B cell (primary cell): ENCODE measurements around the gene HOXD12. TPM values are rescaled to one million over a fixed set of nuclear protein-coding genes. Genes with fewer than 3 reads are reported as not detected.
A peak's percentile ranks its signal among the peaks of the same experiment; 100 is the strongest.

Source experiments
- ATAC-seq: fragments of 200-7000 bp; cut with Tn5 transposase; one replicate; pipeline ENCODE4 v1.10.0; 2021; ENCODE audit warnings: low read depth, mild to moderate bottlenecking, moderate number of reproducible peaks, moderate library complexity
- CTCF ChIA-PET: fragments of 350-600 bp; sonication (Branson Sonifier 250); formaldehyde crosslinking; loops from one replicate; lab custom pipeline; 2021; ENCODE audit warnings: antibody characterized with exemption, inconsistent platforms; lab: Charles Lee
- POLR2A ChIA-PET: fragments of 350-600 bp; sonication (Branson Sonifier 250); formaldehyde crosslinking; loops from one replicate; lab custom pipeline; 2021; ENCODE audit warnings: antibody characterized with exemption; lab: Charles Lee
- DNase-seq: peaks from one replicate; pipeline ENCODE4 v3.0.0; 2013
- H2AFZ ChIP-seq: 2 replicates; pipeline ENCODE4 v1.6.1; 2012; ENCODE audit warnings: mild to moderate bottlenecking, low read depth, low read length; ENCODE audit not compliant: insufficient read depth, poor library complexity, severe bottlenecking
- H3K27ac ChIP-seq, 2 donors: 1 replicate in 1 of 2; 2 replicates in 1 of 2; pipeline ENCODE4 v1.5.1; 2012 to 2013; ENCODE audit warnings: low read length in 2 of 2, mild to moderate bottlenecking in 2 of 2, moderate library complexity in 1 of 2
- H3K27me3 ChIP-seq, 4 experiments: fragments of 200-600 bp in 1 of 4; sonication (generic) in 1 of 4; replicated peaks in 1 of 4; 1 replicate in 2 of 4; 2 replicates in 2 of 4; pipeline versions ENCODE4 v1.6.1 to v1.7.0; 2013 to 2016; ENCODE audit warnings: low read length in 3 of 4, mild to moderate bottlenecking in 2 of 4, mixed read lengths in 1 of 4, moderate library complexity in 1 of 4; ENCODE audit not compliant: insufficient read depth in 4 of 4, control insufficient read depth in 3 of 4; ENCODE audit errors: control extremely low read depth in 1 of 4
- H3K36me3 ChIP-seq, 2 experiments: replicated peaks in 1 of 2; 1 replicate in 1 of 2; 2 replicates in 1 of 2; pipeline versions ENCODE4 v1.6.1 to v1.7.1; 2013; ENCODE audit warnings: low read length in 1 of 2; ENCODE audit not compliant: insufficient read depth in 2 of 2, control insufficient read depth in 1 of 2; ENCODE audit errors: control extremely low read depth in 1 of 2, extremely low read depth in 1 of 2
- H3K4me1 ChIP-seq, 2 donors: fragments of 200-600 bp in 1 of 2; sonication (generic) in 1 of 2; 1 replicate in 1 of 2; 2 replicates in 1 of 2; pipeline versions ENCODE4 v1.5.1 to v1.6.1; 2013 to 2017; ENCODE audit warnings: low read length in 2 of 2; ENCODE audit not compliant: control insufficient read depth in 2 of 2, insufficient read depth in 2 of 2
- H3K4me2 ChIP-seq: replicated peaks from 2 replicates; pipeline ENCODE3; 2012; ENCODE audit warnings: mild to moderate bottlenecking, low read depth, low read length; ENCODE audit not compliant: poor library complexity, severe bottlenecking
- H3K4me3 ChIP-seq, 5 experiments: fragments of 200-600 bp in 1 of 5; sonication (generic) in 1 of 5; 1 replicate in 3 of 5; 2 replicates in 2 of 5; pipeline versions ENCODE4 v1.5.1 to v1.7.0; 2011 to 2016; ENCODE audit warnings: low read length in 4 of 5, mild to moderate bottlenecking in 4 of 5, low read depth in 2 of 5, control low read depth in 1 of 5, moderate library complexity in 1 of 5; ENCODE audit not compliant: insufficient read depth in 1 of 5; ENCODE audit errors: control extremely low read depth in 1 of 5, extremely low read depth in 1 of 5
- H3K79me2 ChIP-seq: fragments of 200-600 bp; sonication (generic); one replicate; pipeline ENCODE4 v1.6.0; 2016; ENCODE audit warnings: low read length; ENCODE audit not compliant: control insufficient read depth, insufficient read depth
- H3K9ac ChIP-seq: fragments of 200-600 bp; sonication (generic); 2 replicates; pipeline ENCODE4 v1.6.1; 2017; ENCODE audit warnings: mild to moderate bottlenecking, low read length, moderate library complexity
- H3K9me3 ChIP-seq, 3 donors: one replicate each; pipeline versions ENCODE4 v1.6.1 to v1.7.1; 2013; ENCODE audit warnings: low read length in 2 of 3; ENCODE audit not compliant: control insufficient read depth in 2 of 3, insufficient read depth in 1 of 3; ENCODE audit errors: control extremely low read depth in 1 of 3
- H4K20me1 ChIP-seq: 2 replicates; pipeline ENCODE4 v1.6.0; 2012; ENCODE audit warnings: mild to moderate bottlenecking, low read length; ENCODE audit not compliant: insufficient read depth, control insufficient read depth, poor library complexity, severe bottlenecking
- H3K27ac Mint-ChIP-seq: one replicate; pipeline ENCODE4 v1.8.0; 2021; ENCODE audit warnings: mixed read lengths
- H3K27me3 Mint-ChIP-seq: one replicate; pipeline ENCODE4 v1.8.0; 2021; ENCODE audit warnings: mixed read lengths
- H3K4me1 Mint-ChIP-seq: one replicate; pipeline ENCODE4 v1.8.0; 2021; ENCODE audit warnings: mixed read lengths
- H3K4me3 Mint-ChIP-seq: one replicate; pipeline ENCODE4 v1.8.0; 2021; ENCODE audit warnings: mixed read lengths
- H3K9me3 Mint-ChIP-seq: one replicate; pipeline ENCODE4 v1.8.0; 2022; ENCODE audit warnings: mixed read lengths; ENCODE audit not compliant: insufficient read depth
- EZH2 ChIP-seq: IDR thresholded peaks from 2 replicates; pipeline ENCODE4 v1.6.1; 2012; ENCODE audit warnings: borderline replicate concordance, low read depth, mild to moderate bottlenecking, moderate library complexity, low read length; ENCODE audit not compliant: insufficient read depth, poor library complexity, severe bottlenecking
- WGBS: methylation state at CpG from one replicate; pipeline ENCODE4 v1.1.5; 2013; ENCODE audit warnings: missing lambda C conversion rate; ENCODE audit not compliant: insufficient coverage; 5-methylcytosine and 5-hydroxymethylcytosine counted together
- intact Hi-C: fragments of 100-400 bp; cut with micrococcal nuclease; formaldehyde crosslinking; loops from one replicate; pipeline ENCODE4 v1.10.0; 2022
- polyA plus RNA-seq: library from polyadenylated mRNA; depleted of rRNA; stranded (reverse); fragments of >200 nt; gene quantifications from 2 replicates; pipeline ENCODE4 v1.2.3, GENCODE V29; 2012
- total RNA-seq, 2 donors: library from RNA; stranded (reverse); fragments of 120-200 nt in 1 of 2; gene quantifications; 1 replicate in 1 of 2; 2 replicates in 1 of 2; pipeline versions ENCODE4 v1.2.3 to v1.2.4, GENCODE V29; 2013 to 2022
- TF ChIP-seq, protein P1 (sequence below): fragments of 200-600 bp; IDR thresholded peaks from one replicate; pipeline ENCODE4 v1.8.0; 2022; ENCODE audit warnings: antibody characterized with exemption, mild to moderate bottlenecking

HOXD12 gene
- total and polyA plus RNA-seq, 2 donors (not counting 1 experiment from before 2014, with no cell fraction given) = not detected

- Mint-ChIP-seq H3K27me3 (peaks cover 70% of the 10 kb centered on the region), H3K4me1 (peaks cover 5% of the 10 kb centered on the region), H3K9me3 (peaks cover 3% of the 10 kb centered on the region), H3K27ac (no peak overlapping the region), H3K4me3 (no peak overlapping the region)
- intact Hi-C loops = loop anchor here (5.0 kb wide), 1 partner anchor 52 kb away; no protein-coding TSS in a partner anchor
- peaks cover 3 to 18% of the 10 kb centered on the region in 2 donors for H3K4me1 ChIP-seq
- ChIA-PET POLR2A (no interaction called here), CTCF (interaction anchor here (1.4 kb wide), 1 partner anchor 47 kb away, joined by 5 read pairs; no protein-coding TSS in a partner anchor)
- H2AFZ ChIP-seq = no peak overlapping the region
- H3K36me3 ChIP-seq = no peaks in the 10 kb centered on the region
- TF ChIP-seq EZH2 = no peak
- TF ChIP-seq, protein P1, sequence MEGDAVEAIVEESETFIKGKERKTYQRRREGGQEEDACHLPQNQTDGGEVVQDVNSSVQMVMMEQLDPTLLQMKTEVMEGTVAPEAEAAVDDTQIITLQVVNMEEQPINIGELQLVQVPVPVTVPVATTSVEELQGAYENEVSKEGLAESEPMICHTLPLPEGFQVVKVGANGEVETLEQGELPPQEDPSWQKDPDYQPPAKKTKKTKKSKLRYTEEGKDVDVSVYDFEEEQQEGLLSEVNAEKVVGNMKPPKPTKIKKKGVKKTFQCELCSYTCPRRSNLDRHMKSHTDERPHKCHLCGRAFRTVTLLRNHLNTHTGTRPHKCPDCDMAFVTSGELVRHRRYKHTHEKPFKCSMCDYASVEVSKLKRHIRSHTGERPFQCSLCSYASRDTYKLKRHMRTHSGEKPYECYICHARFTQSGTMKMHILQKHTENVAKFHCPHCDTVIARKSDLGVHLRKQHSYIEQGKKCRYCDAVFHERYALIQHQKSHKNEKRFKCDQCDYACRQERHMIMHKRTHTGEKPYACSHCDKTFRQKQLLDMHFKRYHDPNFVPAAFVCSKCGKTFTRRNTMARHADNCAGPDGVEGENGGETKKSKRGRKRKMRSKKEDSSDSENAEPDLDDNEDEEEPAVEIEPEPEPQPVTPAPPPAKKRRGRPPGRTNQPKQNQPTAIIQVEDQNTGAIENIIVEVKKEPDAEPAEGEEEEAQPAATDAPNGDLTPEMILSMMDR = peak; percentile 30
- no peaks in the 10 kb centered on the region for H3K79me2 ChIP-seq
- ATAC-seq (no peak), DNase-seq (no peak)
- H3K4me3 ChIP-seq = no peak overlapping the region
- no peaks in the 10 kb centered on the region for H4K20me1 ChIP-seq
- H3K9me3 ChIP-seq = peaks cover 7 to 61% (median 31%) of the 10 kb centered on the region in 3 donors
- H3K27me3 ChIP-seq = peaks cover 0 to 86% (median 72%) of the 10 kb centered on the region in 4 experiments
- WGBS = 5% methylated on average over 81 of the region's 86 CpGs
- no peak overlapping the region for H3K9ac ChIP-seq
- H3K27ac ChIP-seq = no peak overlapping the region
- H3K4me2 ChIP-seq = peak overlapping the region; percentile 28
Observed at GRCh38 chr2:176079831-176080539, 19.6 kb upstream of the HOXD12 start.
